SK-N-MC (cell line): ENCODE measurements around the gene ZCCHC7.
"Not testable (repeated sequence)": the region's sequence is repeated elsewhere in the genome, so short reads cannot be mapped to it uniquely, and the experiment has no call there.

Source experiments
- EZH2 ChIP-seq: fragments of 200-600 bp; sonication (generic); IDR thresholded peaks from one replicate; pipeline ENCODE4 v1.6.1; 2017; ENCODE audit warnings: antibody characterized with exemption
- POLR2AphosphoS5 ChIP-seq: IDR thresholded peaks from 2 replicates; pipeline ENCODE4 v1.6.1; 2012; ENCODE audit warnings: mild to moderate bottlenecking, low read depth, low read length, borderline replicate concordance

- TF ChIP-seq EZH2, POLR2AphosphoS5: not testable (repeated sequence)
These were observed 5.9 kb upstream of the ZCCHC7 start for GRCh38 chr9:37114442-37114841.
